AG08395 (cell line): ENCODE data around the gene SRRM4.
A peak's percentile ranks its signal among the peaks of the same experiment; 100 is the strongest.
"Not testable (repeated sequence)": the region's sequence is repeated elsewhere in the genome, so short reads cannot be mapped to it uniquely, and the experiment has no call there.

Experiments used
- DNase-seq: peaks from one replicate; pipeline ENCODE4 v3.0.0; 2012; ENCODE audit warnings: mixed read lengths, low spot score

The SRRM4 gene

DNA sequence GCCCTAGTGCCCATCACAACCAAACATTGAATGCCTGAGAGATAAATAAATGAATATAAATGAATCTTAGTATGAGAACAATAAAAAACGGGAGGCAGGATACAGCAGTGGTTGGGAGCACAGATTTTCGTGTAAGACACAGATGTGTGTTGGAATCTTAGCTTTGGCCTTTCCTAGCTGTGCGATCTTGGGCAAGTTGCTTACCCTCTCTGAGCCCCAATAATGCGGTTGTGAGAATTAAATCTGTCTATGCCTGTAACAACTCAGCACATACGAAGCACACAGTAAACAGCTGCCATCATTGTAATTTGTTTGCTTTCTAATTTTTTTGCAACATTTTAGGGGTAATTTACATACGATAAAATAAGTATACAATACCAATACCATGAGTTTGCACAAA is 89.8 kb downstream of the SRRM4 start:
- DNase-seq = no peak

- DNase-seq = no peak
Observed at GRCh38 chr12:119071638-119072231, 90.4 kb downstream of the SRRM4 start.

- DNase-seq = no peak
Observed at GRCh38 chr12:119072440-119072839, 91.1 kb downstream of the SRRM4 start.

DNA sequence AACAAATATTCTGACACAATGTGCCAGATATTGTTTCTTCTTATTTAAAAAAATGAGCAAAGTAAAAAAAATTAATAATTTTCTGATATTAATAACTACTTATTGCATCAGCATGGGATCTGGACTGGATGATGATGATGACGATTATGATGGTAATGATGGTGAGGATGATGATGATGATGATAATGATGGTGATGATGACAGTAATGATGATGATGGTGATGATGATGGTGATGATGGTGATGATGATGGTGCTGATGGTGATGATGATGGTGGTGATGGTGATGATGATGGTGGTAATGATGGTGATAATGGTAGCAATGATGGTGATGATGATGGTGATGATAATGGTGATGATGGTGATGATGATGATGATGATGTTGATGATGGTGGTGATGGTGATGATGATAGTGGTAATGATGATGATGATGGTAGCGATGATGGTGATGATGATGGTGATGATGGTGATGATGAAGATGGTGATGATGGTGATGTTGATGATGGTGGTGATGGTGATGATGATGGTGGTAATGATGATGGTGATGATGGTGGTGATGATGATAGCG is 94.0 kb downstream of the SRRM4 start:
- DNase-seq = no peak

DNA sequence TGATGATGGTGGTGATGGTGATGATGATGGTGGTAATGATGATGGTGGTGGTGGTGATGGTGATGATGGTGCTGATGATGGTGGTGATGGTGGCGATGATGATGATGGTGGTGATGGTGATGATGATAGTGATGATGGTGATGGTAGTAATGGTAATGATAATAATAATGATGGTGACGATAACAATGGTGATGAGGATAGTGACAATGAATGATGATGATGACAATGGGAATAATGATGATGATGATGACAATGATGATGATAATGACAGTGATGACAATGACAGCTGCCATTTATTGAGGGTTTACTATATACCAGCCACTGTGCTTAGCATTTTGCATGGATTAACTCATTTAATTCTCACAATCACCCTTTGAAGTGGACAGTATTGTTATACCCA is 94.6 kb downstream of the SRRM4 start:
- DNase-seq = no peak

- DNase-seq = no peak
Observed at GRCh38 chr12:119079530-119079929, 98.2 kb downstream of the SRRM4 start.

- no peak for DNase-seq
Observed at GRCh38 chr12:119082016-119082415, 100.7 kb downstream of the SRRM4 start.

DNA sequence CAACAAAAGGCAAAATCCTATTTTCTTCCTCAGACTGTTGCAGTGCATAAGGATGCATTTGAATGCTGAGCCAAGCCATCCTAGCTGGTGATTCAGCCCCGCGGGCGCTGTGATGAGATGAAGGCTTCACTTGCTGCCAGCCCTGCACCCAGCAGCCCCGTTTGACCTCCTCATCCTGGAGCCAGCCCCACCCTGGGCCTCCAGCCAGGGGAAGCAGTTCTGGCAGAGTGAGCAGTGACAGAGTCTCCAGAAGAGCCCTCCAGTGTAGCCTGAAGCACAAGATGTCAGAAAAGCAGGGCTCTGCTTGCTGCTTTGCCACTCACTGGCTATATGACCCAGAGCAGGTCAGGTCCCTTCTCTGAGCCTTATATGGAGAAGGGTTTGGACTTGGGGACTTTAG is 101.2 kb downstream of the SRRM4 start:
- DNase-seq = no peak

- DNase-seq = no peak
Observed at GRCh38 chr12:119088685-119089379, 107.5 kb downstream of the SRRM4 start.

GRCh38 chr12:119089380-119090013 is 108.2 kb downstream of the SRRM4 start:
- DNase-seq = no peak

DNA sequence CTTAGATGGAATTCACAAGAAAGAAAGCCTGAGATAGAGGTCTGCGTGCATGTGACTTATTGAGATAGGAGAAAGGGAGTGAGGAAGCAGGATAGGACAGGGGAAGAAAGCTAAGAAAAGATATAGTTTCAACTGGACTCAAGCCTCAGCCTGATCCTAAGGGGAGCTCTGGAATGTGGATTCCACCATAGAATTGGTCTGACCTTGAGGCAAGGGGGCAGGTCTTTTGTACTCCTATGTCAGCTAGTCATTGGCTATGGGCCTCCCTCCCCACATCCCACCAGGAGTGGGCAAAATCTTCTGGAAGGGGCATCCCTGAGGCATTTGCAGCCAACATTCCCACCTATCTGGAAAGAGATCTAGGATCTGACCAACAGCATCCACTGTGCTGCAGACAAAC is 108.9 kb downstream of the SRRM4 start:
- DNase-seq = no peak

GRCh38 chr12:119090865-119091264 is 109.5 kb downstream of the SRRM4 start:
- DNase-seq = no peak

- no peak for DNase-seq
Observed at GRCh38 chr12:119096429-119097202, 115.3 kb downstream of the SRRM4 start.

DNA sequence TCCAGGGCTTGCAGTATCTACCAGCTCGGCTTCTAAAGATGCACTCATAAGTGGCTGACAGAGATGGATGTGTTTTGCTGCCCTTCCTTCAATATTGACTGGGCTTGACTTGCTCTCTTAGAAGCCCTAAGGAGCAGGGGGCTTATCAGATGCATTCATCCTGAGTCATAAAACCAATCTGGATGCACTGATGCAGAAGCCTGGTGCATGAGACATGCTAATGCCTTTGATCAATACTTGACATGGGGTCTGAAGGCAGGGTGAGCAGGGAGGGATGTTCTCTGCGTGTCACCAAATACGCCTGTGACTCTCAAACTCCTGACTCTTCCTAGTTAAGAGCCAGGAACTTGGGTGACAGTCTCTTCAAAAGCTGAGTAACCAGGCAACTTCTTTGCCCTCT is 119.6 kb downstream of the SRRM4 start:
- no peak for DNase-seq

DNA sequence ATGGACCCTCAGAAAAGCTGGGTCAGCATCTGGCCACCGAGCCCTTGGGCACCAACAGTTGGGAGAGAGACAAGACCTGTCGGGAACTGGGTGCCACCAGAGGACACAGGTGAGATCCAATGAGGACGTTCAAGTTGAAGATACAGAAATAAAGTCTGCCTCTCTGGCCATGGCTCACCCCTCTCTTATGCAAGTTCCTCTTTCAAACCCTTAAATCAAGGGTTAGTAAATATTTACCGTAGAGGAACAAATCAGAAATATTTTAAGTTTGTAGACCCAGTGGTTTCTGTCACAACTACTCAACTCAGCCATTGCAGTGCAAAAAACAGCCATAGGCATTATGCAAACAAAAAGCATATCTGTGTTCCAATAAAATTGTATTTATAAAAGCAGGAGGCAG is 120.9 kb downstream of the SRRM4 start:
- no peak for DNase-seq

GRCh38 chr12:119102714-119103113 is 121.4 kb downstream of the SRRM4 start:
- no peak for DNase-seq

DNA sequence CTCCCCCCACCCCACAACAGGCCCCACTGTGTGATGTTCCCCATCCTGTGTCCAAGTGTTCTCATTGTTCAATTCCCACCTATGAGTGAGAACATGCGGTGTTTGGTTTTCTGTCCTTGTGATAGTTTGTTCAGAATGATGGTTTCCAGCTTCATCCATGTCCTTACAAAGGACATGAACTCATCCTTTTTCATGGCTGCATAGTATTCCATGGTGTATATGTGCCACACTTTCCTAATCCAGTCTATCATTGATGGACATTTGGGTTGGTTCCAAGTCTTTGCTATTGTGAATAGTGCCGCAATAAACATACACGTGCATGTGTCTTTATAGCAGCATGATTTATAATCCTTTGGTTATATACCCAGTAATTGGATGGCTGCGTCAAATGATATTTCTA is 123.6 kb downstream of the SRRM4 start:
- DNase-seq = not testable (repeated sequence)

- no peak for DNase-seq
Observed at GRCh38 chr12:119113496-119113986, 132.2 kb downstream of the SRRM4 start.

DNA sequence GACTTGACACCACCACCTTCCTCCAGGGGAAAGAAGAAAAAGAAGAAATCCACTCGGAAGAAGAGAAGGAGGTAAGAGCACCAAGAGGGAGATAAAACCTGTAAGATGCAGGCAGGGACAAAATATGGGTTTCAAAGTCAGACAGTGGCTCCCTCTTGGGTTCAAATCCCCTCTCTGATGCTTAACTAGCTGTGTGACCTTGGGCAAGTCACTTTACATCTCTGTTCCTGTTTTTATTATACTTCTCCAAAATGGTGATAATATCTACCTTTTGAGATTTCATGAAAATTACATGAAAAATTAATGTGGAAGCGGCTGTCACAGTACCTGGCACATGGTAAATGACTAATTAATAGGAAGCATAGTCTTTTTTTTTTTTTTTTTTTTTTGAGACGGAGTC is 133.0 kb downstream of the SRRM4 start:
- no peak for DNase-seq

DNA sequence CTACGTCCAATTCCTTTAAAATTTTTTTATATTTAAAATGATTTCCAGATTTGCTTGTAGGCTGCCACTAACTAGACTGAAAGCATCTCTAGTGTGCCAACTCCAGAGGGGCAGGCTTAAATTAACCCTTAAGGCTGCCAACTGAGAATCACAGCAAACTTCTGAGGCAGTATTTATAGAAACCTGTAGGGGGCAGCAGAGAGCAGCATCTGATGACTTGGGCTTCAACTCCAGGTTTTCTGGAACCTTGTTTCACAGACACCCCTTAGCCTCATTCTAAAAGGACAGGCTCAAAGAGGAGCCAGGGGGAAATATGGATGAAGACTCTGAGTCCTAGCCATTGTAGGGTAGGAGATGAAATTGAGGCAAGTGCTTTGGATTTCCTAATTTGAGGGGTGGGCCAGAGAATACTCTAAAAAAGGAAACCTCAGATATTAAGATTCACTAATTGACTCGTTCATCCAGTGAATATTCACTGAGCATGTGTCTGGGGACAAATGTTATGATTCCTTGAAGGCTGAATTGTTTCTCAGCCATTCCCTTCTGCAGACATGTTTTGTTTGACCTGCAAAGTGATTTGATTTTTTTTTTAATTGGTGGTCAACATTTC is 134.1 kb downstream of the SRRM4 start:
- DNase-seq = peak; percentile 68

GRCh38 chr12:119117936-119118335 is 136.6 kb downstream of the SRRM4 start:
- DNase-seq = no peak

DNA sequence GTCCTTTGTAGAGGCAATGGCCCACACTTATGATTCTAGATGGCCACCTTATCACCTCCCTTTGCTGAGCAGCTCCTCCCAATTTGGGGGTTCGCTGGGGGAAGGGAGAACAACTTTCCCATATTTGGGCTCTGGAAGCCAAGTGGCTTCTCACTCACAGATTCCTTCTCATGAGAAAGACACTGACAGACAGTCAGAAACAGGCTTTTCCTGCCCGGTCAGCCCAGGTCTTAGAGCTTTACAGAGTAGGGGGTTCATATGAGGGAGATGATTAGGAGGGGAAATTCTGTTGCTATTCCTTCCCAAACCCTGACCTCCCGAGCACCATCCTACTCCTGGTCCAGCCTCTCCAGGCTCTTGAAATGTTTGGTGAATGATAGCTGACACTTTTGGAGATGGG is 137.3 kb downstream of the SRRM4 start:
- no peak for DNase-seq
